ENCODE data around the gene EFNA1.

EFNA1 gene

DNA sequence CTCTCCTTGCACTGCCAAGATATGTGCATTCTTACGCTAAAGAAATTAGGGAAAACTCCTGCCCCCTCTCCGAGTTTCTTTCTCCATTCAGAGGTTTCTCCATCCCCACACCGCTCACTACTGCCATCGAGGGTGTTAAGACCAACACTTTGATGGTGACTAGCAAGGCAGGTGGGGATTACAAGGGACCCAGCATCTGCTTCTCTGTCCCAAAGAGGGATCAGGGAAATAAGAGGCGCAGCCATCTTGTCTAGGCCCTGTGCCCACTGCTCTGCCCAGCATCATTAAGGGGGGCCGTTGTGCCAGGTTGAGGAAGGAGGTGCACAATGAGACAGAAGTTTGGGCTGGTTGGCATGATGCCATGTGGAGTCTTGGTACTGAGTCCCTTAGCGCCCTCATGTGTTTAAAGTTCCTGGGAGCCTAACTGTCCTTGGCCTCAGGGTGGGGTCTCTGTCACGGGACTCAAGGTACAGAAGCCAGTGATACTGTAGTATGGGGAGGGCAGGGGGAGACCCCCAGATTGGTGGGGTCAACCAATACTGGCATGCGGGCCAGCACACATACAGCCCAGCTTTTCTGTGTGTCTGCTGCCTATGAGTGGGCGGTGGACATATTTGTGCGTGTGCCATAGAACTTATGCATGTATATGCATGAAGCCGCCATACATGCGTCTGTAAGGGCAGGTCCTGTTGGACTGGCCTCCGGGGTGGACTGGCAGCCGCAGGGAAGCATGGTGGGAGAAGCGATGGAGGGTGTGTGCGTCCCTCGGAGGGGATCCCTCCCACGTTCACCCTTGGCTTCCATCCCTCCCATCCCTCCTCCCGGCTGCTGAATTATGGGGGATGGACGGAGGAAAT is 43.6 kb upstream of the EFNA1 start:
- no peaks in the 10 kb centered on the region for H3K36me3 ChIP-seq (ENCODE audit: control insufficient read depth in 1 of 2, insufficient read depth in 2 of 2, low read length in 2 of 2)
- H3K9me3 ChIP-seq (ENCODE audit: control insufficient read depth in 1 of 2, low read length in 2 of 2), result no peaks in the 10 kb centered on the region
- peak overlapping the region; percentile 77 to 79 for H3K4me3 ChIP-seq (ENCODE audit: low read depth in 1 of 2, low read length in 2 of 2)
- H3K9ac ChIP-seq (ENCODE audit: low read depth in 1 of 2, low read length in 2 of 2), result peak overlapping the region; percentile 28 to 54
- H3K4me1 ChIP-seq (ENCODE audit: control insufficient read depth in 1 of 2, insufficient read depth in 2 of 2, low read length in 2 of 2), result peaks cover 49 to 62% of the 10 kb centered on the region in 2 donors
- H3K27me3 ChIP-seq (ENCODE audit: control insufficient read depth in 1 of 2, insufficient read depth in 2 of 2, low read length in 2 of 2), result peaks cover 40 to 48% of the 10 kb centered on the region in 2 donors
- H3K27ac ChIP-seq (ENCODE audit: low read depth, low read length), result no peak overlapping the region

- H3K36me3 ChIP-seq (ENCODE audit: control insufficient read depth in 1 of 2, insufficient read depth in 2 of 2, low read length in 2 of 2), result no peaks in the 10 kb centered on the region
- peaks cover 42 to 55% of the 10 kb centered on the region in 2 donors for H3K4me1 ChIP-seq (ENCODE audit: control insufficient read depth in 1 of 2, insufficient read depth in 2 of 2, low read length in 2 of 2)
- H3K9ac ChIP-seq (ENCODE audit: low read depth in 1 of 2, low read length in 2 of 2), result peak overlapping the region; percentile 69 to 73
- H3K9me3 ChIP-seq (ENCODE audit: control insufficient read depth in 1 of 2, low read length in 2 of 2), result no peaks in the 10 kb centered on the region
- H3K27ac ChIP-seq (ENCODE audit: low read depth, low read length), result peak overlapping the region; percentile 84
- peaks cover 32 to 40% of the 10 kb centered on the region in 2 donors for H3K27me3 ChIP-seq (ENCODE audit: control insufficient read depth in 1 of 2, insufficient read depth in 2 of 2, low read length in 2 of 2)
- peak overlapping the region; percentile 77 to 79 for H3K4me3 ChIP-seq (ENCODE audit: low read depth in 1 of 2, low read length in 2 of 2)
These were observed 42.8 kb upstream of the EFNA1 start for GRCh38 chr1:155084722-155085503.

DNA sequence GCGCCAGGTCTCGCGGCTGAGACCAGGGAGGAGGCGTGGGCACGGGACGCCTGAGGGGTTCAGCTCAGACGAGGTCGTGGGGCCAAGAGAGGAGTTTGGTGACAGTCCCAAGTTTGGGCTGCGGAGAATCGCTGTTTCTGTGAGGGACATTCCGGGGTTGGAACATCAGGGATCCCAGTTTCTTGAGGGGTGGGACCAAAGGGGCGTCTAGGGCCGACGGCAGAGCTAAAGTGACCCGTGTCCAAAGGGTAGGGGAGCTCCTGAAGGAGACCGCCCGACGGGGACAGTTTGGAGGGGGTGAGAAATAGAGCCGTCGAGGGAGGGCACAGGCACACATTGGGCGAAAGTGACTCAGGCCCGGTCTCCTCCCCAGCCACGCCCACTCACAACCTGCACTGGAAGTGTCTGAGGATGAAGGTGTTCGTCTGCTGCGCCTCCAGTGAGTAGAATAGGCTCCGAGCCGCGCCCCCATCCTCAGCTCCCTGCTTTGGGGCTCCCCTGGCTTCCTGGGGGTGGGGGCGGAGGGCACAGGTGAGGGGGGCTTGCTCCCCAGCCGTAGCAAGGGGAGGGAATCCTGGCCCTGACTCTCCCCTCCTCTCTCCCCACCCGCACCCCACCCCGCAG is 42.1 kb upstream of the EFNA1 start:
- H3K27me3 ChIP-seq (ENCODE audit: control insufficient read depth in 1 of 2, insufficient read depth in 2 of 2, low read length in 2 of 2), result peaks cover 25 to 33% of the 10 kb centered on the region in 2 donors
- peaks cover 42 to 48% of the 10 kb centered on the region in 2 donors for H3K4me1 ChIP-seq (ENCODE audit: control insufficient read depth in 1 of 2, insufficient read depth in 2 of 2, low read length in 2 of 2)
- H3K4me3 ChIP-seq (ENCODE audit: low read depth in 1 of 2, low read length in 2 of 2), result peak overlapping the region; percentile 77 to 79
- H3K9me3 ChIP-seq (ENCODE audit: control insufficient read depth in 1 of 2, low read length in 2 of 2), result no peaks in the 10 kb centered on the region
- H3K27ac ChIP-seq (ENCODE audit: low read depth, low read length), result peak overlapping the region; percentile 84
- H3K36me3 ChIP-seq (ENCODE audit: control insufficient read depth in 1 of 2, insufficient read depth in 2 of 2, low read length in 2 of 2), result no peaks in the 10 kb centered on the region
- peak overlapping the region; percentile 56 to 69 for H3K9ac ChIP-seq (ENCODE audit: low read depth in 1 of 2, low read length in 2 of 2)

DNA sequence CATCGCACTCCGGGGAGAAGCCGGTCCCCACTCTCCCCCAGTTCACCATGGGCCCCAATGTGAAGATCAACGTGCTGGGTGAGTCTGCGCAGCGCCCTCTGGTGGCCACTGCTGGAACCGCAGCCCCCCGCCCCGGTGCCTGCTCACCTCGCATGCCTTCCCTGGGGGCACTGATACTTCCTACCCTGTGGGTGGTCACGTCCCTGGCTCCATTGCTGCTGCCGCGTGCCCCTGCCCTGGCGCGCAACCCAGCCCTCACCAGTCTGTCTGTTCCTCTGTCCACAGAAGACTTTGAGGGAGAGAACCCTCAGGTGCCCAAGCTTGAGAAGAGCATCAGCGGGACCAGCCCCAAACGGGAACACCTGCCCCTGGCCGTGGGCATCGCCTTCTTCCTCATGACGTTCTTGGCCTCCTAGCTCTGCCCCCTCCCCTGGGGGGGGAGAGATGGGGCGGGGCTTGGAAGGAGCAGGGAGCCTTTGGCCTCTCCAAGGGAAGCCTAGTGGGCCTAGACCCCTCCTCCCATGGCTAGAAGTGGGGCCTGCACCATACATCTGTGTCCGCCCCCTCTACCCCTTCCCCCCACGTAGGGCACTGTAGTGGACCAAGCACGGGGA is 41.4 kb upstream of the EFNA1 start:
- H3K27me3 ChIP-seq (ENCODE audit: control insufficient read depth in 1 of 2, insufficient read depth in 2 of 2, low read length in 2 of 2), result peaks cover 20 to 28% of the 10 kb centered on the region in 2 donors
- peaks cover 40 to 46% of the 10 kb centered on the region in 2 donors for H3K4me1 ChIP-seq (ENCODE audit: control insufficient read depth in 1 of 2, insufficient read depth in 2 of 2, low read length in 2 of 2)
- no peaks in the 10 kb centered on the region for H3K36me3 ChIP-seq (ENCODE audit: control insufficient read depth in 1 of 2, insufficient read depth in 2 of 2, low read length in 2 of 2)
- no peak overlapping the region for H3K4me3 ChIP-seq (ENCODE audit: low read depth in 1 of 2, low read length in 2 of 2)
- H3K27ac ChIP-seq (ENCODE audit: low read depth, low read length), result no peak overlapping the region
- H3K9ac ChIP-seq (ENCODE audit: low read depth in 1 of 2, low read length in 2 of 2), result no peak overlapping the region
- H3K9me3 ChIP-seq (ENCODE audit: control insufficient read depth in 1 of 2, low read length in 2 of 2), result no peaks in the 10 kb centered on the region

- no peak overlapping the region for H3K9ac ChIP-seq (ENCODE audit: low read depth in 1 of 2, low read length in 2 of 2)
- H3K36me3 ChIP-seq (ENCODE audit: control insufficient read depth in 1 of 2, insufficient read depth in 2 of 2, low read length in 2 of 2), result no peaks in the 10 kb centered on the region
- peaks cover 38 to 42% of the 10 kb centered on the region in 2 donors for H3K4me1 ChIP-seq (ENCODE audit: control insufficient read depth in 1 of 2, insufficient read depth in 2 of 2, low read length in 2 of 2)
- H3K9me3 ChIP-seq (ENCODE audit: control insufficient read depth in 1 of 2, low read length in 2 of 2), result no peaks in the 10 kb centered on the region
- no peak overlapping the region for H3K4me3 ChIP-seq (ENCODE audit: low read depth in 1 of 2, low read length in 2 of 2)
- H3K27me3 ChIP-seq (ENCODE audit: control insufficient read depth in 1 of 2, insufficient read depth in 2 of 2, low read length in 2 of 2), result peaks cover 13 to 23% of the 10 kb centered on the region in 2 donors
- no peak overlapping the region for H3K27ac ChIP-seq (ENCODE audit: low read depth, low read length)
These were observed 40.7 kb upstream of the EFNA1 start for GRCh38 chr1:155086856-155087535.

GRCh38 chr1:155091071-155092051 is 36.3 kb upstream of the EFNA1 start:
- no peak overlapping the region for H3K27ac ChIP-seq (ENCODE audit: low read depth, low read length)
- H3K9me3 ChIP-seq (ENCODE audit: control insufficient read depth in 1 of 2, low read length in 2 of 2), result no peaks in the 10 kb centered on the region
- H3K36me3 ChIP-seq (ENCODE audit: control insufficient read depth in 1 of 2, insufficient read depth in 2 of 2, low read length in 2 of 2), result no peaks in the 10 kb centered on the region
- no peaks in the 10 kb centered on the region for H3K27me3 ChIP-seq (ENCODE audit: control insufficient read depth in 1 of 2, insufficient read depth in 2 of 2, low read length in 2 of 2)
- H3K4me1 ChIP-seq (ENCODE audit: control insufficient read depth in 1 of 2, insufficient read depth in 2 of 2, low read length in 2 of 2), result peaks cover 16 to 17% of the 10 kb centered on the region in 2 donors
- H3K9ac ChIP-seq (ENCODE audit: low read depth in 1 of 2, low read length in 2 of 2), result peak overlapping the region; percentile 27 to 35
- peak overlapping the region in 1 of 2 donors; percentile 28 for H3K4me3 ChIP-seq (ENCODE audit: low read depth in 1 of 2, low read length in 2 of 2)

DNA sequence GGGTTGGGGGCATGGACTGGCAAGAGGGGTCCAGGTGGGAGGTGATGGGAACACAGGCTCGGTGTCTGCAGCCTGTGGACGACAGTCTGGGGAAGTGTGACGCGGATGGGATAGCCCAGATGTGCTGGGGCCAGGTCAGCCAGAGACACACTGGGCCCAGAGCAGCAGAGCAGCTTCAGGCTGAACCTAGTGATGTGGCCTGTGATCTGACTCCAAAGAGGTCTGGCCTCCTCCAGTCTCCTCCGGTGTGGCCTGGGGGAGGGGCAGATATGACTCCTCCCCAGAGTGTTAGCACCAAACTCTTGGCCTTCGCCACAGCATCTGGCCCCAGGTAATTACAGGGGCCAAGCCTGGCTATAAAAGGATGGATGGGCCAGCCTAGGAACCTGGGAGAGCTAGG is 35.5 kb upstream of the EFNA1 start:
- H3K36me3 ChIP-seq (ENCODE audit: control insufficient read depth in 1 of 2, insufficient read depth in 2 of 2, low read length in 2 of 2), result no peaks in the 10 kb centered on the region
- H3K9me3 ChIP-seq (ENCODE audit: control insufficient read depth in 1 of 2, low read length in 2 of 2), result no peaks in the 10 kb centered on the region
- H3K4me1 ChIP-seq (ENCODE audit: control insufficient read depth in 1 of 2, insufficient read depth in 2 of 2, low read length in 2 of 2), result peaks cover 15 to 16% of the 10 kb centered on the region in 2 donors
- H3K4me3 ChIP-seq (ENCODE audit: low read depth in 1 of 2, low read length in 2 of 2), result no peak overlapping the region
- H3K9ac ChIP-seq (ENCODE audit: low read depth in 1 of 2, low read length in 2 of 2), result no peak overlapping the region
- H3K27me3 ChIP-seq (ENCODE audit: control insufficient read depth in 1 of 2, insufficient read depth in 2 of 2, low read length in 2 of 2), result no peaks in the 10 kb centered on the region
- no peak overlapping the region for H3K27ac ChIP-seq (ENCODE audit: low read depth, low read length)

- Histone ChIP-seq H3K27ac (ENCODE audit: low read depth, low read length) (no peak overlapping the region), H3K9me3 (ENCODE audit: control insufficient read depth in 1 of 2, low read length in 2 of 2) (no peaks in the 10 kb centered on the region), H3K36me3 (ENCODE audit: control insufficient read depth in 1 of 2, insufficient read depth in 2 of 2, low read length in 2 of 2) (no peaks in the 10 kb centered on the region), H3K4me1 (ENCODE audit: control insufficient read depth in 1 of 2, insufficient read depth in 2 of 2, low read length in 2 of 2) (peaks cover 15 to 16% of the 10 kb centered on the region in 2 donors), H3K4me3 (ENCODE audit: low read depth in 1 of 2, low read length in 2 of 2) (no peak overlapping the region), H3K9ac (ENCODE audit: low read depth in 1 of 2, low read length in 2 of 2) (no peak overlapping the region), H3K27me3 (ENCODE audit: control insufficient read depth in 1 of 2, insufficient read depth in 2 of 2, low read length in 2 of 2) (no peaks in the 10 kb centered on the region)
These were observed 35.0 kb upstream of the EFNA1 start for GRCh38 chr1:155092641-155093040.
